Chondrocyte (in vitro differentiated cells): ENCODE results near the gene FREM1. TPM values are rescaled to one million over a fixed set of nuclear protein-coding genes. Genes with fewer than 3 reads are reported as not detected.
A peak's percentile ranks its signal among the peaks of the same experiment; 100 is the strongest.
"Not testable (repeated sequence)": the region's sequence is repeated elsewhere in the genome, so short reads cannot be mapped to it uniquely, and the experiment has no call there.

Experiments used
- DNase-seq: peaks from one replicate; pipeline ENCODE4 v3.0.0; 2021; ENCODE audit warnings: mixed read lengths, low spot score
- H3K27ac Mint-ChIP-seq: one replicate; pipeline ENCODE4 v1.8.0; 2021; ENCODE audit warnings: mild to moderate bottlenecking, moderate library complexity, mixed read lengths; ENCODE audit not compliant: unreplicated experiment
- H3K27me3 Mint-ChIP-seq: 2 replicates; pipeline ENCODE4 v1.8.0; 2021; ENCODE audit warnings: low read depth, mixed read lengths
- H3K36me3 Mint-ChIP-seq: 2 replicates; pipeline ENCODE4 v1.8.0; 2021; ENCODE audit warnings: low read depth, mixed read lengths
- H3K4me1 Mint-ChIP-seq: 2 replicates; pipeline ENCODE4 v1.8.0; 2021; ENCODE audit warnings: low read depth, mild to moderate bottlenecking, mixed read lengths
- H3K4me3 Mint-ChIP-seq: one replicate; pipeline ENCODE4 v1.8.0; 2021; ENCODE audit warnings: mild to moderate bottlenecking, moderate library complexity, mixed read lengths; ENCODE audit not compliant: unreplicated experiment
- H3K9me3 Mint-ChIP-seq: 2 replicates; pipeline ENCODE4 v1.8.0; 2021; ENCODE audit warnings: low read depth, mixed read lengths
- CTCF ChIP-seq: fragments of 200-600 bp; sonication (generic); IDR thresholded peaks from 2 replicates; pipeline ENCODE4 v1.5.0; 2021; ENCODE audit warnings: antibody characterized with exemption, mild to moderate bottlenecking, moderate library complexity
- total RNA-seq: library from RNA; stranded (reverse); gene quantifications from 3 replicates; pipeline ENCODE4 v1.2.1, GENCODE V29; 2021

The FREM1 gene
- total RNA-seq, 1 donor from 2014 or later = 2.2 TPM

GRCh38 chr9:14924230-14925219 lies 14.3 kb upstream of the FREM1 start:
- Mint-ChIP-seq H3K9me3 (no peaks in the 10 kb centered on the region), H3K36me3 (no peaks in the 10 kb centered on the region), H3K27me3 (no peaks in the 10 kb centered on the region), H3K27ac (peak overlapping the region; percentile 53), H3K4me3 (peak overlapping the region; percentile 3), H3K4me1 (peaks cover 30% of the 10 kb centered on the region)
- DNase-seq = no peak
- no peak for TF ChIP-seq CTCF

- no peak overlapping the region for H3K27ac Mint-ChIP-seq
- H3K4me1 Mint-ChIP-seq = peaks cover 30% of the 10 kb centered on the region
- no peaks in the 10 kb centered on the region for H3K9me3 Mint-ChIP-seq
- H3K4me3 Mint-ChIP-seq = no peak overlapping the region
- no peak for TF ChIP-seq CTCF
- no peaks in the 10 kb centered on the region for H3K27me3 Mint-ChIP-seq
- DNase-seq = no peak
- H3K36me3 Mint-ChIP-seq = no peaks in the 10 kb centered on the region
These were observed 13.5 kb upstream of the FREM1 start for GRCh38 chr9:14923701-14924100.

- H3K27ac Mint-ChIP-seq, H3K27me3 Mint-ChIP-seq, H3K4me3 Mint-ChIP-seq, H3K9me3 Mint-ChIP-seq, DNase-seq, H3K36me3 Mint-ChIP-seq: not testable (repeated sequence)
- H3K4me1 Mint-ChIP-seq = peaks cover 23% of the 10 kb centered on the region
These were observed 10.6 kb upstream of the FREM1 start for GRCh38 chr9:14920805-14921204.

- no peak overlapping the region for H3K4me3 Mint-ChIP-seq
- DNase-seq = no peak
- no peaks in the 10 kb centered on the region for H3K27me3 Mint-ChIP-seq
- H3K36me3 Mint-ChIP-seq = no peaks in the 10 kb centered on the region
- H3K4me1 Mint-ChIP-seq = peaks cover under 1% of the 10 kb centered on the region
- no peak for TF ChIP-seq CTCF
- H3K9me3 Mint-ChIP-seq = no peaks in the 10 kb centered on the region
- H3K27ac Mint-ChIP-seq = no peak overlapping the region
These were observed 3.1 kb upstream of the FREM1 start for GRCh38 chr9:14913366-14913765.

GRCh38 chr9:14912859-14913258 lies 2.6 kb upstream of the FREM1 start:
- no peak for TF ChIP-seq CTCF
- Mint-ChIP-seq H3K36me3 (no peaks in the 10 kb centered on the region), H3K27ac (no peak overlapping the region), H3K27me3 (no peaks in the 10 kb centered on the region), H3K4me1 (peaks cover 4% of the 10 kb centered on the region), H3K4me3 (no peak overlapping the region), H3K9me3 (no peaks in the 10 kb centered on the region)
- no peak for DNase-seq
